HFF-Myc (cell line): ENCODE measurements around the gene EIF4G3.

Experiments
- DNase-seq: peaks from one replicate; pipeline ENCODE4 v3.0.0-alpha.2; 2011; ENCODE audit warnings: low read depth; ENCODE audit errors: extremely low read depth
- H3K4me3 ChIP-seq: replicated peaks from 2 replicates; pipeline ENCODE4 v1.5.1; 2011; ENCODE audit warnings: low read depth, mild to moderate bottlenecking, control low read depth, low read length
- CTCF ChIP-seq: IDR thresholded peaks from 2 replicates; pipeline ENCODE4 v1.5.1; 2012; ENCODE audit warnings: mild to moderate bottlenecking, low read depth, low read length, control low read depth; ENCODE audit errors: missing control alignments

The EIF4G3 gene

GRCh38 chr1:20936216-20936615, 240.5 kb downstream of the EIF4G3 start:
- DNase-seq: no peak
- no peak for TF ChIP-seq CTCF
- H3K4me3 ChIP-seq: no peak overlapping the region

DNA sequence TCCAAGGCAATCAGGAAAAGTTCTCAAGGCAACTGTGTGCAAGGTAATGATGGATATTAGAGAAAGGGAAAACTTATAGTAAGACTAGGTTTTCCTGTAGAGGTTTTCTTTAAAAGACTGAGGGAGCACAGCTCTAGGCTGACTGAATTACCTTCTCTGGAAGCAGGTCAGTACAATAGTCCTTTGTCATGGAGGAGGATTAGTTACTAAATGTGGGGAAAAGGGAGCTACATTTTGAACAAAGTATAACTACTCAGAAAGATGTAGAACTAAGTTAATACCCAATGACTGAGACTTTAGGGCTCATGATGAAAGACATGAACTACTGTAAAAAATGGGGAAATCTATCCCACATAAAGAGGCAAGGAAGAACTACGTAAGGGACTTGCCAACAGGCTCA, 241.0 kb downstream of the EIF4G3 start:
- DNase-seq: no peak
- H3K4me3 ChIP-seq: no peak overlapping the region
- TF ChIP-seq CTCF: no peak

DNA sequence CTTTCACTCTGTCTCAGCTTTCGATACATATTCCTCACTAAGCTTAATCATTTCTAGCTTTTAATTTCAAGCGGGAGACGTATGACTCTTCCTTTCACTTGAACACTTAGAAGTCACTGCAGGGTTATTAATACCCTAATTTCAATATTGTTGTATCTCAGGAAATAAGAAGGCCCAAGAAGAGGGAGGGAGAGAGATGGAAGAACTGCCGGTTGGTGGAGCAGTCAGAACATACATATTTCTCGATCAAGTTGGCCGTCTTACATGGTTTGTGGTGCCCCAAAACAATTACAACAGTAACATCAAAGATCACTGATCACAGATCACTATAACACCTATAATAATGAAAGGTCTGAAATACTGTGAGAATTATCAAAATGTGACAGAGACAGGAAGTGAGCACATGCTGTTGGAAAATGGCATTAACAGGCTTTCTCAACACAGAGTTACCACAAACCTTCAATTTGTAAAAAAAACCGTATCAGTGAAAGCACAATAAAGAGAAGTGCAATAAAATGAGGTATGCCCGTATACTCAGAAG, 244.2 kb downstream of the EIF4G3 start:
- H3K4me3 ChIP-seq: no peak overlapping the region
- no peak for DNase-seq
- no peak for TF ChIP-seq CTCF

GRCh38 chr1:20931930-20932436, 244.7 kb downstream of the EIF4G3 start:
- no peak overlapping the region for H3K4me3 ChIP-seq
- TF ChIP-seq CTCF: no peak
- DNase-seq: no peak

DNA sequence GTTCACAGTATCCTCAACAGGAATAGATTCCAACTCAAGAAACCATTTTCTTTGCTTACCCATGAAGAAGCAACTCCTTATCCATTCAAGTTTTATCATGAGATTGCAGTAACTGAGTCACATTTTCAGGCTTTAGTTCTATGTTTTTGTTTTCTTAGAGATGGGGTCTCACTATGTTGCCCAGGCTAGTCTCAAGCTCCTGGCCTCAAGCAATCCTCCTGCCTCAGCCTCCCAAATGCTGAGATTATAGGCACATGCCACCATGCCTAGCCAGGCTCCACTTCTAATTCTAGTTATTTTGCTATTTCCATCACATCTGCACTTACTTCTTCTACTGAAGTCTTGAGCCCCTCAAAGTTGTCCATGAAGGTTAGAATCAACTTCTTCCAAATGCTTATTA, 246.3 kb downstream of the EIF4G3 start:
- DNase-seq: no peak
- no peak for TF ChIP-seq CTCF
- H3K4me3 ChIP-seq: no peak overlapping the region

GRCh38 chr1:20928146-20928545, 248.6 kb downstream of the EIF4G3 start:
- no peak overlapping the region for H3K4me3 ChIP-seq
- TF ChIP-seq CTCF: no peak
- DNase-seq: no peak

GRCh38 chr1:20921285-20921684, 255.4 kb downstream of the EIF4G3 start:
- TF ChIP-seq CTCF: no peak

More at GRCh38 chr1:20921285-20921684, 255.4 kb downstream of the EIF4G3 start:
- DNase-seq: no peak
- no peak overlapping the region for H3K4me3 ChIP-seq
